ENCODE data around the gene LRRC1. TPM values are rescaled to one million over a fixed set of nuclear protein-coding genes. Genes with fewer than 3 reads are reported as not detected.

The LRRC1 gene
- polyA plus RNA-seq, 4 donors = 21.8 to 41.2 (median 35.4) TPM

DNA sequence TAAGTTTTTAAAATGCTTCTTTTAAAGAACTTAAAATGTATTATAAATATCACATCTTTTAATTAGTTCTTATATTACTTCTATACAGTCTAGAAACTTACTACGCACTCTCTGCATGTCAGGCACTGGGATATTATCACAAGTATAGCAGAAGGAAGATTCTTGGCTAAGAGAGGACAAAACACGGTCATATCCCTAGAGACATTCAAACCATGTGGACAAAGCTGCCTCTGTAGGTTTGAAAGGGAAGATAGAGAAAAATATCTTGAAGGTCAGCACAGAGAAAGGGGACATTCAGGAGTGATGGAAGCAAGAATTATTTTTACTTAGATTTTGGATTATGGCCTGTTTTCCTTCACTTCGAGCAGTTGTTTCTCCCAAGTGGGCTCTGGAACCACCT is 64.1 kb downstream of the LRRC1 start:
- no peaks in the 10 kb centered on the region for H3K9me3 ChIP-seq (ENCODE audit: control insufficient read depth in 2 of 2, insufficient read depth in 1 of 2, low read depth in 1 of 2, low read length in 1 of 2)
- H3K36me3 ChIP-seq (ENCODE audit: control insufficient read depth in 3 of 3, insufficient read depth in 2 of 3, low read depth in 1 of 3, low read length in 3 of 3) = peaks cover 0 to under 1% (median 0%) of the 10 kb centered on the region in 3 donors
- DNase-seq (no peak), FAIRE-seq (no peak)
- no peaks in the 10 kb centered on the region for H3K27me3 ChIP-seq (ENCODE audit: control insufficient read depth in 3 of 3, insufficient read depth in 3 of 3, low read length in 3 of 3)
- H3K27ac ChIP-seq (ENCODE audit: low read depth in 1 of 3, low read length in 2 of 3) = no peak overlapping the region
- WGBS, 3 donors = 66 to 79% (median 71%) methylated on average over 3 of the region's 3 CpGs
- no peak overlapping the region for H3K4me3 ChIP-seq (ENCODE audit: low read depth in 1 of 3, low read length in 3 of 3)
- H3K4me1 ChIP-seq (ENCODE audit: control insufficient read depth in 3 of 3, insufficient read depth in 2 of 3, low read depth in 1 of 3, low read length in 2 of 3) = peaks cover 7 to 24% (median 14%) of the 10 kb centered on the region in 3 donors

- no peak overlapping the region for H3K4me3 ChIP-seq (ENCODE audit: low read depth in 1 of 3, low read length in 3 of 3)
- H3K27me3 ChIP-seq (ENCODE audit: control insufficient read depth in 3 of 3, insufficient read depth in 3 of 3, low read length in 3 of 3) = no peaks in the 10 kb centered on the region
- 92 to 95% (median 94%) methylated on average over 2 of the region's 2 CpGs for WGBS, 3 donors
- DNase-seq (no peak), FAIRE-seq (no peak)
- H3K9me3 ChIP-seq (ENCODE audit: control insufficient read depth in 2 of 2, insufficient read depth in 1 of 2, low read depth in 1 of 2, low read length in 1 of 2) = no peaks in the 10 kb centered on the region
- peaks cover 3 to 15% (median 8%) of the 10 kb centered on the region in 3 donors for H3K4me1 ChIP-seq (ENCODE audit: control insufficient read depth in 3 of 3, insufficient read depth in 2 of 3, low read depth in 1 of 3, low read length in 2 of 3)
- H3K36me3 ChIP-seq (ENCODE audit: control insufficient read depth in 3 of 3, insufficient read depth in 2 of 3, low read depth in 1 of 3, low read length in 3 of 3) = peaks cover 0 to 5% (median 0%) of the 10 kb centered on the region in 3 donors
- no peak overlapping the region for H3K27ac ChIP-seq (ENCODE audit: low read depth in 1 of 3, low read length in 2 of 3)
Measured at GRCh38 chr6:53860511-53860910, 65.7 kb downstream of the LRRC1 start.

DNA sequence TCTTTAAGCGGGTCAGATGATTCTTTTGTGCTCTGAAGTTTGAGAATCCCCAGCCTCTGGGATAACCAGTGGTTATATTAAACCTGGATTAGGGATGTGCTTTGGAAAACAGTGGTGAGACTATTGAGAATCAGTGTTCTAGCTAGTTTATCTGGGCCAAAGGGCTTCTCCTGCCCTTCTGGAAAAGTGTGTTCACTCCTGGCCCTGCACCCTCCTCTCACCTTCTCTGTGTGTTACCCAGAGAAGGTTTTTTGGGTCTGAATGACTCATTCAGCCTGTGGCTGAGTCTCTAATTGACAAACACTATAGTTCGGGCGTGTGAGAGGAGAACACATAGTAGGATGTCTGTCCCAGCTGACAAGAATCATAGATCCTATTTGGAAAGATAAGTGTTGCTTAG is 66.7 kb downstream of the LRRC1 start:
- no peaks in the 10 kb centered on the region for H3K27me3 ChIP-seq (ENCODE audit: control insufficient read depth in 3 of 3, insufficient read depth in 3 of 3, low read length in 3 of 3)
- FAIRE-seq = no peak
- peaks cover 0 to 10% (median 5%) of the 10 kb centered on the region in 3 donors for H3K4me1 ChIP-seq (ENCODE audit: control insufficient read depth in 3 of 3, insufficient read depth in 2 of 3, low read depth in 1 of 3, low read length in 2 of 3)
- no peak overlapping the region for H3K27ac ChIP-seq (ENCODE audit: low read depth in 1 of 3, low read length in 2 of 3)
- no peak overlapping the region for H3K4me3 ChIP-seq (ENCODE audit: low read depth in 1 of 3, low read length in 3 of 3)
- 85 to 87% (median 85%) methylated on average over 3 of the region's 3 CpGs for WGBS, 3 donors
- no peaks in the 10 kb centered on the region for H3K9me3 ChIP-seq (ENCODE audit: control insufficient read depth in 2 of 2, insufficient read depth in 1 of 2, low read depth in 1 of 2, low read length in 1 of 2)
- DNase-seq = no peak
- H3K36me3 ChIP-seq (ENCODE audit: control insufficient read depth in 3 of 3, insufficient read depth in 2 of 3, low read depth in 1 of 3, low read length in 3 of 3) = peaks cover 0 to 5% (median 0%) of the 10 kb centered on the region in 3 donors

- H3K27me3 ChIP-seq (ENCODE audit: control insufficient read depth in 3 of 3, insufficient read depth in 3 of 3, low read length in 3 of 3) = no peaks in the 10 kb centered on the region
- H3K4me3 ChIP-seq (ENCODE audit: low read depth in 1 of 3, low read length in 3 of 3) = no peak overlapping the region
- FAIRE-seq = no peak
- H3K9me3 ChIP-seq (ENCODE audit: control insufficient read depth in 2 of 2, insufficient read depth in 1 of 2, low read depth in 1 of 2, low read length in 1 of 2) = no peaks in the 10 kb centered on the region
- DNase-seq = no peak
- peaks cover 0 to 8% (median 4%) of the 10 kb centered on the region in 3 donors for H3K4me1 ChIP-seq (ENCODE audit: control insufficient read depth in 3 of 3, insufficient read depth in 2 of 3, low read depth in 1 of 3, low read length in 2 of 3)
- 71 to 76% (median 76%) methylated on average over 7 of the region's 7 CpGs for WGBS, 3 donors
- H3K27ac ChIP-seq (ENCODE audit: low read depth in 1 of 3, low read length in 2 of 3) = no peak overlapping the region
- H3K36me3 ChIP-seq (ENCODE audit: control insufficient read depth in 3 of 3, insufficient read depth in 2 of 3, low read depth in 1 of 3, low read length in 3 of 3) = peaks cover 0 to 11% (median 0%) of the 10 kb centered on the region in 3 donors
Measured at GRCh38 chr6:53862662-53863462, 68.1 kb downstream of the LRRC1 start.

DNA sequence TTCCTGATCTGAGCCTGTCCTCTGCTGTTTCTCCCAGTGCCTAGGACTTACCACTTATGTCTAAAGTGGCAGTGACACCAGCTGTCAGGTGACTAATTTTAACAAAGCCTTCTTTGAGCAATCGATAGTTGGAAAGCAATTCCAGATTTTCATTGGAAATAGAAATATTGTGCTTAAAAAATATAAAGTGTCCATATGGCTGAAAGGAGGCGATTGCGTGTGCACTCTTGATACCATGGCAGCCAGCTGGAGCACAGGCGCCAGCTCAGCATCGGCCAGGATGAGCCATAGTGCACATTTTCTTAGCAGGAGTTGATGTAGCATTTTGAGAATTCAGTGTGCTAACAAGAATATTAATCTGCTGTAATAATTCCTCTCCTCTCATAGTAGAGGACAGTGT is 70.0 kb downstream of the LRRC1 start:
- no peaks in the 10 kb centered on the region for H3K9me3 ChIP-seq (ENCODE audit: control insufficient read depth in 2 of 2, insufficient read depth in 1 of 2, low read depth in 1 of 2, low read length in 1 of 2)
- H3K27me3 ChIP-seq (ENCODE audit: control insufficient read depth in 3 of 3, insufficient read depth in 3 of 3, low read length in 3 of 3) = no peaks in the 10 kb centered on the region
- H3K4me3 ChIP-seq (ENCODE audit: low read depth in 1 of 3, low read length in 3 of 3) = no peak overlapping the region
- peaks cover 0 to 8% (median 3%) of the 10 kb centered on the region in 3 donors for H3K4me1 ChIP-seq (ENCODE audit: control insufficient read depth in 3 of 3, insufficient read depth in 2 of 3, low read depth in 1 of 3, low read length in 2 of 3)
- no peak for DNase-seq
- peaks cover 0 to 11% (median 0%) of the 10 kb centered on the region in 3 donors for H3K36me3 ChIP-seq (ENCODE audit: control insufficient read depth in 3 of 3, insufficient read depth in 2 of 3, low read depth in 1 of 3, low read length in 3 of 3)
- H3K27ac ChIP-seq (ENCODE audit: low read depth in 1 of 3, low read length in 2 of 3) = no peak overlapping the region
- 92 to 96% (median 93%) methylated on average over 5 of the region's 5 CpGs for WGBS, 3 donors
- FAIRE-seq = no peak

- no peak for FAIRE-seq
- 68 to 86% (median 79%) methylated on average over 4 of the region's 4 CpGs for WGBS, 3 donors
- Histone ChIP-seq H3K27ac (ENCODE audit: low read depth in 1 of 3, low read length in 2 of 3) (no peak overlapping the region), H3K9me3 (ENCODE audit: control insufficient read depth in 2 of 2, insufficient read depth in 1 of 2, low read depth in 1 of 2, low read length in 1 of 2) (no peaks in the 10 kb centered on the region), H3K36me3 (ENCODE audit: control insufficient read depth in 3 of 3, insufficient read depth in 2 of 3, low read depth in 1 of 3, low read length in 3 of 3) (peaks cover 0 to 11% (median 0%) of the 10 kb centered on the region in 3 donors), H3K4me1 (ENCODE audit: control insufficient read depth in 3 of 3, insufficient read depth in 2 of 3, low read depth in 1 of 3, low read length in 2 of 3) (peaks cover 0 to 7% (median 3%) of the 10 kb centered on the region in 3 donors), H3K27me3 (ENCODE audit: control insufficient read depth in 3 of 3, insufficient read depth in 3 of 3, low read length in 3 of 3) (no peaks in the 10 kb centered on the region), H3K4me3 (ENCODE audit: low read depth in 1 of 3, low read length in 3 of 3) (no peak overlapping the region)
- no peak for DNase-seq
Measured at GRCh38 chr6:53866226-53866625, 71.4 kb downstream of the LRRC1 start.

DNA sequence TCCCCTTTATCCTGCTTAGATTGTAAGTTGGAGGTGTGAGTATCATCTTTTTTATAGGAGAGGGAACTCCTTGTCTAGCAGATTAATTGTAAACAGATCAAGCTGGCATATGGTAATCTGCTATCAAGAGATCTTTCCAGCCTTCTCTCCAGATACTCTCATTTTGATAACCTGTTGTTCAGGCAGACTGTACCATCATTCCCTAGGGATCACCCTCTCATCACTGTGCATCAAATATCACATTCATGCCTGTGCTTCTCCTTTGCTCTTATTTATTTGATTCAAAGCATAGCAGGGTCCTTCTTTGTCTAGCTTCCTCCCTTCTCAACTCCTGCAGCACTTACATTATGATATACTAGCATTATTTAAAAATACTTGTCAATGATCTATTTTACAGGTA is 73.8 kb downstream of the LRRC1 start:
- no peaks in the 10 kb centered on the region for H3K4me1 ChIP-seq (ENCODE audit: control insufficient read depth in 3 of 3, insufficient read depth in 2 of 3, low read depth in 1 of 3, low read length in 2 of 3)
- H3K9me3 ChIP-seq (ENCODE audit: control insufficient read depth in 2 of 2, insufficient read depth in 1 of 2, low read depth in 1 of 2, low read length in 1 of 2) = peaks cover 0 to 7% of the 10 kb centered on the region in 2 donors
- no peak for DNase-seq
- H3K27me3 ChIP-seq (ENCODE audit: control insufficient read depth in 3 of 3, insufficient read depth in 3 of 3, low read length in 3 of 3) = no peaks in the 10 kb centered on the region
- no peak for FAIRE-seq
- no peak overlapping the region for H3K4me3 ChIP-seq (ENCODE audit: low read depth in 1 of 3, low read length in 3 of 3)
- no peak overlapping the region for H3K27ac ChIP-seq (ENCODE audit: low read depth in 1 of 3, low read length in 2 of 3)
- peaks cover 0 to 15% (median 0%) of the 10 kb centered on the region in 3 donors for H3K36me3 ChIP-seq (ENCODE audit: control insufficient read depth in 3 of 3, insufficient read depth in 2 of 3, low read depth in 1 of 3, low read length in 3 of 3)

- Histone ChIP-seq H3K4me3 (ENCODE audit: low read depth in 1 of 3, low read length in 3 of 3) (no peak overlapping the region), H3K4me1 (ENCODE audit: control insufficient read depth in 3 of 3, insufficient read depth in 2 of 3, low read depth in 1 of 3, low read length in 2 of 3) (no peaks in the 10 kb centered on the region), H3K27me3 (ENCODE audit: control insufficient read depth in 3 of 3, insufficient read depth in 3 of 3, low read length in 3 of 3) (no peaks in the 10 kb centered on the region), H3K36me3 (ENCODE audit: control insufficient read depth in 3 of 3, insufficient read depth in 2 of 3, low read depth in 1 of 3, low read length in 3 of 3) (peaks cover 0 to 10% (median 0%) of the 10 kb centered on the region in 3 donors), H3K27ac (ENCODE audit: low read depth in 1 of 3, low read length in 2 of 3) (no peak overlapping the region), H3K9me3 (ENCODE audit: control insufficient read depth in 2 of 2, insufficient read depth in 1 of 2, low read depth in 1 of 2, low read length in 1 of 2) (peaks cover 0 to 7% of the 10 kb centered on the region in 2 donors)
- DNase-seq = no peak
- FAIRE-seq = no peak
- WGBS, 3 donors = 37 to 58% (median 44%) methylated on average over 6 of the region's 6 CpGs
Measured at GRCh38 chr6:53869964-53870363, 75.2 kb downstream of the LRRC1 start.

Measured in small intestine (tissue), 7 donors.